NK-92 treated with Interleukin-12 subunit alpha and Interleukin-12 subunit beta, amount 100 ng/mL, for 24 hours (cell line): Measurements from ENCODE around the gene S100A16.
"Not testable (repeated sequence)": the region's sequence is repeated elsewhere in the genome, so short reads cannot be mapped to it uniquely, and the experiment has no call there.

ENCODE experiments used
- DNase-seq: peaks from one replicate; lab custom pipeline; 2025; lab: John Stamatoyannopoulos, UW

The S100A16 gene

GRCh38 chr1:153612755-153613331 is at the start of gene S100A16:
Gene S100A16 (minus strand): TSS chr1:153613137. CDS start chr1:153608151, 4,986 bp downstream.
- DNase-seq, result no peak

GRCh38 chr1:153662269-153662668 is 49.3 kb upstream of the S100A16 start:
- no peak for DNase-seq

GRCh38 chr1:153661111-153661708 is 48.3 kb upstream of the S100A16 start:
- DNase-seq, result no peak

GRCh38 chr1:153659656-153660055 is 46.7 kb upstream of the S100A16 start:
- no peak for DNase-seq

GRCh38 chr1:153659175-153659534 is 46.2 kb upstream of the S100A16 start:
- no peak for DNase-seq

- DNase-seq, result peak; percentile 78
Measured at GRCh38 chr1:153658400-153659174, 45.6 kb upstream of the S100A16 start, which contains the start of gene SNAPIN. Gene SNAPIN (plus strand): TSS chr1:153658703. CDS start chr1:153658744, 41 bp downstream.

GRCh38 chr1:153655333-153655732 is 42.4 kb upstream of the S100A16 start:
- DNase-seq, result no peak

GRCh38 chr1:153652805-153653500 is 40.0 kb upstream of the S100A16 start:
- no peak for DNase-seq

GRCh38 chr1:153651771-153652170 is 38.8 kb upstream of the S100A16 start:
- DNase-seq, result no peak

GRCh38 chr1:153649863-153650235 is 36.9 kb upstream of the S100A16 start:
- no peak for DNase-seq

GRCh38 chr1:153649137-153649862 is 36.4 kb upstream of the S100A16 start:
- no peak for DNase-seq

- DNase-seq, result no peak
Measured at GRCh38 chr1:153648000-153648643, 35.2 kb upstream of the S100A16 start.

GRCh38 chr1:153647346-153647714 is 34.4 kb upstream of the S100A16 start:
- DNase-seq, result no peak

- no peak for DNase-seq
Measured at GRCh38 chr1:153646672-153647345, 33.9 kb upstream of the S100A16 start.

- no peak for DNase-seq
Measured at GRCh38 chr1:153643816-153644215, 30.9 kb upstream of the S100A16 start.

GRCh38 chr1:153643100-153643499 is 30.2 kb upstream of the S100A16 start:
- DNase-seq, result no peak

- no peak for DNase-seq
Measured at GRCh38 chr1:153642161-153642560, 29.2 kb upstream of the S100A16 start.

GRCh38 chr1:153640861-153641260 is 27.9 kb upstream of the S100A16 start:
- no peak for DNase-seq

GRCh38 chr1:153640213-153640612 is 27.3 kb upstream of the S100A16 start:
- DNase-seq, result not testable (repeated sequence)

GRCh38 chr1:153639280-153639679 is 26.3 kb upstream of the S100A16 start:
- DNase-seq, result no peak

- no peak for DNase-seq
Measured at GRCh38 chr1:153638261-153638660, 25.3 kb upstream of the S100A16 start.
